OCI-LY7 (cell line): ENCODE results near the gene PIK3IP1.

Source experiments
- EZH2phosphoT487 ChIP-seq: fragments of 200-600 bp; sonication (generic); IDR thresholded peaks from 2 replicates; pipeline ENCODE4 v1.6.1; 2018; ENCODE audit warnings: low read depth, borderline replicate concordance, mild to moderate bottlenecking, mixed run types, antibody characterized with exemption, low read length, moderate library complexity, mixed read lengths
- TF ChIP-seq, protein P1 (sequence below): fragments of 200-600 bp; sonication (generic); conservative IDR thresholded peaks from 2 replicates; pipeline ENCODE4 v1.5.1; 2014; ENCODE audit warnings: mild to moderate bottlenecking, antibody characterized with exemption, low read length, moderate library complexity, mixed read lengths

DNA sequence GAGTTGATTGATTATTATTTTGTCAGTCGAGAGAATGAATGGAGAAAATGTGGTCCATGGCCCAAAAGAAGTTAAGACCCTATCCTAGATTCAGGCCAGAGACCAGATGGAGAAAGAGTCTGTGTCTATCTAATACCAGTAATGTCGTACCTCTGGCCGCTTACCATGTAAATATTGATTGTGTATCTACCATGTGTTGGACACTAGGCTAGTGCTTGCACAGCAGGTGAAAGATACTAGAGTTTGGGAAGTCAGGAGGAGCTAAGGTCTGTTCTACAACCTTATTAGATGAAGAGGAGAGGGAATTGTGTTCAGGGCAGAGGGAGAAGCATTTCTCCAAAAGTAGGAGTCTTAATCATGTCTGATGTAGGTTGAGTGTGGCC is 31.8 kb downstream of the PIK3IP1 start:
- TF ChIP-seq, protein P1, sequence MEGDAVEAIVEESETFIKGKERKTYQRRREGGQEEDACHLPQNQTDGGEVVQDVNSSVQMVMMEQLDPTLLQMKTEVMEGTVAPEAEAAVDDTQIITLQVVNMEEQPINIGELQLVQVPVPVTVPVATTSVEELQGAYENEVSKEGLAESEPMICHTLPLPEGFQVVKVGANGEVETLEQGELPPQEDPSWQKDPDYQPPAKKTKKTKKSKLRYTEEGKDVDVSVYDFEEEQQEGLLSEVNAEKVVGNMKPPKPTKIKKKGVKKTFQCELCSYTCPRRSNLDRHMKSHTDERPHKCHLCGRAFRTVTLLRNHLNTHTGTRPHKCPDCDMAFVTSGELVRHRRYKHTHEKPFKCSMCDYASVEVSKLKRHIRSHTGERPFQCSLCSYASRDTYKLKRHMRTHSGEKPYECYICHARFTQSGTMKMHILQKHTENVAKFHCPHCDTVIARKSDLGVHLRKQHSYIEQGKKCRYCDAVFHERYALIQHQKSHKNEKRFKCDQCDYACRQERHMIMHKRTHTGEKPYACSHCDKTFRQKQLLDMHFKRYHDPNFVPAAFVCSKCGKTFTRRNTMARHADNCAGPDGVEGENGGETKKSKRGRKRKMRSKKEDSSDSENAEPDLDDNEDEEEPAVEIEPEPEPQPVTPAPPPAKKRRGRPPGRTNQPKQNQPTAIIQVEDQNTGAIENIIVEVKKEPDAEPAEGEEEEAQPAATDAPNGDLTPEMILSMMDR: no peak
- TF ChIP-seq EZH2phosphoT487: no peak
